ENCODE data around the gene SUN1. TPM values are rescaled to one million over a fixed set of nuclear protein-coding genes. Genes with fewer than 3 reads are reported as not detected.
"Not testable (repeated sequence)": the region's sequence is repeated elsewhere in the genome, so short reads cannot be mapped to it uniquely, and the experiment has no call there.

Gene SUN1
- total and polyA plus RNA-seq, 8 donors = 101 to 182 (median 154) TPM

- no peak for TF ChIP-seq CTCF (IDR thresholded peaks at IDR 0.05)
- H3K36me3 ChIP-seq = peaks cover 0 to 67% of the 10 kb centered on the region in 2 donors
- no peak overlapping the region for H3K27ac ChIP-seq
- ATAC-seq (no peak), DNase-seq (peak in 1 of 4 donors; percentile 71)
- H3K4me3 ChIP-seq = no peak overlapping the region
- H3K4me1 ChIP-seq = no peaks in the 10 kb centered on the region
- H3K27me3 ChIP-seq = no peaks in the 10 kb centered on the region
- peaks cover 0 to 3% of the 10 kb centered on the region in 2 donors for H3K9me3 ChIP-seq
- intact Hi-C loops (cut with DNase I) = no loop called here
These were observed 12.8 kb downstream of the SUN1 start for GRCh38 chr7:845091-845490.

- ATAC-seq = no peak
- peak in 1 of 4 donors; percentile 62 for DNase-seq
- no peak overlapping the region for H3K27ac ChIP-seq
- H3K36me3 ChIP-seq = peaks cover 0 to 67% of the 10 kb centered on the region in 2 donors
- intact Hi-C loops (cut with DNase I) = no loop called here
- no peak for TF ChIP-seq CTCF (IDR thresholded peaks at IDR 0.05)
- H3K4me1 ChIP-seq = no peaks in the 10 kb centered on the region
- H3K9me3 ChIP-seq = peaks cover 0 to 3% of the 10 kb centered on the region in 2 donors
- no peaks in the 10 kb centered on the region for H3K27me3 ChIP-seq
- no peak overlapping the region for H3K4me3 ChIP-seq
These were observed 13.5 kb downstream of the SUN1 start for GRCh38 chr7:845731-846130.

GRCh38 chr7:846958-847650, 14.8 kb downstream of the SUN1 start:
- H3K9me3 ChIP-seq; H3K27me3 ChIP-seq; H3K4me3 ChIP-seq; ATAC-seq; H3K27ac ChIP-seq; intact Hi-C loops (cut with DNase I); H3K4me1 ChIP-seq: not testable (repeated sequence)
- DNase-seq = peak in 1 of 4 donors; percentile 37
- peaks cover 0 to 69% of the 10 kb centered on the region in 2 donors for H3K36me3 ChIP-seq

- H3K27ac ChIP-seq; H3K27me3 ChIP-seq; ATAC-seq; H3K9me3 ChIP-seq; intact Hi-C loops (cut with DNase I); H3K4me1 ChIP-seq; H3K4me3 ChIP-seq: not testable (repeated sequence)
- DNase-seq = peak in 1 of 4 donors; percentile 13
- peaks cover 0 to 69% of the 10 kb centered on the region in 2 donors for H3K36me3 ChIP-seq
These were observed 15.5 kb downstream of the SUN1 start for GRCh38 chr7:847728-848127.

- Histone ChIP-seq H3K4me1 (no peaks in the 10 kb centered on the region), H3K27ac (no peak overlapping the region), H3K9me3 (peaks cover 0 to 3% of the 10 kb centered on the region in 2 donors), H3K4me3 (no peak overlapping the region), H3K27me3 (no peaks in the 10 kb centered on the region), H3K36me3 (peaks cover 0 to 69% of the 10 kb centered on the region in 2 donors)
- intact Hi-C loops (cut with DNase I) = no loop called here
- ATAC-seq (no peak), DNase-seq (peak in 1 of 4 donors; percentile 43)
- no peak for TF ChIP-seq CTCF (IDR thresholded peaks at IDR 0.05)
These were observed 16.9 kb downstream of the SUN1 start for GRCh38 chr7:849145-849544.

- Histone ChIP-seq H3K4me3 (no peak overlapping the region), H3K27ac (no peak overlapping the region), H3K36me3 (peaks cover 0 to 69% of the 10 kb centered on the region in 2 donors), H3K9me3 (peaks cover 0 to 3% of the 10 kb centered on the region in 2 donors), H3K4me1 (no peaks in the 10 kb centered on the region), H3K27me3 (no peaks in the 10 kb centered on the region)
- intact Hi-C loops (cut with DNase I) = no loop called here
- ATAC-seq (no peak), DNase-seq (peak in 1 of 4 donors; percentile 67)
- no peak for TF ChIP-seq CTCF (IDR thresholded peaks at IDR 0.05)
These were observed 17.5 kb downstream of the SUN1 start for GRCh38 chr7:849781-850180.
